Thymus (tissue), 11 donors: ENCODE measurements around the gene TRPT1. TPM values are rescaled to one million over a fixed set of nuclear protein-coding genes. Genes with fewer than 3 reads are reported as not detected.

Experiments used
- DNase-seq, 9 donors: peaks; one replicate each; pipeline ENCODE4 v3.0.0-alpha.2; 2013; ENCODE audit warnings: low spot score in 9 of 9, low read depth in 6 of 9, missing footprints in 1 of 9
- H3K27ac ChIP-seq, 2 donors: one replicate each; pipeline ENCODE4 v1.5.1; 2013; ENCODE audit warnings: control low read depth in 1 of 2, low read depth in 1 of 2, low read length in 1 of 2, mild to moderate bottlenecking in 1 of 2, moderate library complexity in 1 of 2
- H3K27me3 ChIP-seq, 2 donors: one replicate each; pipeline ENCODE4 v1.5.1; 2013; ENCODE audit warnings: low read length in 1 of 2; ENCODE audit not compliant: control insufficient read depth in 2 of 2, insufficient read depth in 1 of 2
- H3K36me3 ChIP-seq, 2 donors: one replicate each; pipeline ENCODE4 v1.5.1; 2013; ENCODE audit warnings: low read length in 1 of 2, mild to moderate bottlenecking in 1 of 2, moderate library complexity in 1 of 2; ENCODE audit not compliant: control insufficient read depth in 2 of 2, insufficient read depth in 2 of 2
- H3K4me1 ChIP-seq, 2 donors: one replicate each; pipeline ENCODE4 v1.5.1; 2013; ENCODE audit warnings: low read length in 2 of 2; ENCODE audit not compliant: control insufficient read depth in 2 of 2, insufficient read depth in 2 of 2
- H3K4me3 ChIP-seq, 2 donors: one replicate each; pipeline ENCODE4 v1.5.1; 2013; ENCODE audit warnings: low read length in 2 of 2, control low read depth in 1 of 2, mild to moderate bottlenecking in 1 of 2
- H3K9me3 ChIP-seq, 2 donors: one replicate each; pipeline ENCODE4 v1.5.1; 2013; ENCODE audit warnings: low read length in 1 of 2, mild to moderate bottlenecking in 1 of 2; ENCODE audit not compliant: control insufficient read depth in 2 of 2, insufficient read depth in 1 of 2
- WGBS: extraction: QIAGEN DNeasy Blood & Tissue Kit; methylation state at CpG from one replicate; pipeline ENCODE4 v1.1.7; 2013; 5-methylcytosine and 5-hydroxymethylcytosine counted together
- polyA plus RNA-seq: library from polyadenylated mRNA; stranded (reverse); fragments of 200-250 nt; gene quantifications from one replicate; pipeline ENCODE4 v1.2.3, GENCODE V29; 2013
- total RNA-seq: library from RNA; stranded (reverse); fragments of 120-200 nt; gene quantifications from one replicate; pipeline ENCODE4 v1.2.4, GENCODE V29; 2013
- donor health status: healthy.

The TRPT1 gene
- total and polyA plus RNA-seq, 2 donors = 45.1 to 66.7 TPM

- H3K4me1 ChIP-seq = peaks cover 27 to 61% of the 10 kb centered on the region in 2 donors
- no peak for DNase-seq
- 90% methylated on average over 3 of the region's 3 CpGs for WGBS
- peaks cover 0 to 11% of the 10 kb centered on the region in 2 donors for H3K9me3 ChIP-seq
- H3K4me3 ChIP-seq = peak overlapping the region; percentile 69 to 89
- H3K27me3 ChIP-seq = peaks cover 0 to 5% of the 10 kb centered on the region in 2 donors
- H3K27ac ChIP-seq = peak overlapping the region; percentile 83 to 89
- H3K36me3 ChIP-seq = peaks cover 16 to 22% of the 10 kb centered on the region in 2 donors
Measured at GRCh38 chr11:64227405-64227956, 1.5 kb upstream of the TRPT1 start.

DNA sequence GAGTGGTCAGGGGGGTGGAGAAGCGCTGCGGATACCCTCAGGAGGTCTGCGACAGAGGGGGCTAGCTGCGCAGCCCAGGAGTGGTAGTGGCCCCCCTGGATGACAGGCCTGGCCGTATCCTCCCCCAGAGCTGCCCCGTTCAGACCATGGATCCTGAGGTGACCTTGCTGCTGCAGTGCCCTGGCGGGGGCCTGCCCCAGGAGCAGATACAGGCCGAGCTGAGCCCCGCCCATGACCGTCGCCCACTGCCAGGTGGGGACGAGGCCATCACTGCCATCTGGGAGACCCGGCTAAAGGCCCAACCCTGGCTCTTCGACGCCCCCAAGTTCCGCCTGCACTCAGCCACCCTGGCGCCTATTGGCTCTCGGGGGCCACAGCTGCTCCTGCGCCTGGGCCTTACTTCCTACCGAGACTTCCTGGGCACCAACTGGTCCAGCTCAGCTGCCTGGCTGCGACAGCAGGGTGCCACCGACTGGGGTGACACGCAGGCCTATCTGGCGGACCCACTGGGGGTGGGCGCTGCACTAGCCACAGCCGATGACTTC, 593 bp upstream of the TRPT1 start:
- 2% methylated on average over 26 of the region's 26 CpGs for WGBS
- peaks cover 27 to 52% of the 10 kb centered on the region in 2 donors for H3K4me1 ChIP-seq
- H3K27ac ChIP-seq = peak overlapping the region; percentile 83 to 89
- peak overlapping the region; percentile 69 to 89 for H3K4me3 ChIP-seq
- peaks cover 0 to 5% of the 10 kb centered on the region in 2 donors for H3K27me3 ChIP-seq
- H3K9me3 ChIP-seq = peaks cover 0 to 11% of the 10 kb centered on the region in 2 donors
- peak in 4 of 9 donors; percentile 46 to 77 (median 61) for DNase-seq
- H3K36me3 ChIP-seq = peaks cover 21 to 24% of the 10 kb centered on the region in 2 donors

- H3K27ac ChIP-seq = peak overlapping the region; percentile 83
- no peak for DNase-seq
Measured at GRCh38 chr11:64224891-64225607, 937 bp downstream of the TRPT1 start.

DNA sequence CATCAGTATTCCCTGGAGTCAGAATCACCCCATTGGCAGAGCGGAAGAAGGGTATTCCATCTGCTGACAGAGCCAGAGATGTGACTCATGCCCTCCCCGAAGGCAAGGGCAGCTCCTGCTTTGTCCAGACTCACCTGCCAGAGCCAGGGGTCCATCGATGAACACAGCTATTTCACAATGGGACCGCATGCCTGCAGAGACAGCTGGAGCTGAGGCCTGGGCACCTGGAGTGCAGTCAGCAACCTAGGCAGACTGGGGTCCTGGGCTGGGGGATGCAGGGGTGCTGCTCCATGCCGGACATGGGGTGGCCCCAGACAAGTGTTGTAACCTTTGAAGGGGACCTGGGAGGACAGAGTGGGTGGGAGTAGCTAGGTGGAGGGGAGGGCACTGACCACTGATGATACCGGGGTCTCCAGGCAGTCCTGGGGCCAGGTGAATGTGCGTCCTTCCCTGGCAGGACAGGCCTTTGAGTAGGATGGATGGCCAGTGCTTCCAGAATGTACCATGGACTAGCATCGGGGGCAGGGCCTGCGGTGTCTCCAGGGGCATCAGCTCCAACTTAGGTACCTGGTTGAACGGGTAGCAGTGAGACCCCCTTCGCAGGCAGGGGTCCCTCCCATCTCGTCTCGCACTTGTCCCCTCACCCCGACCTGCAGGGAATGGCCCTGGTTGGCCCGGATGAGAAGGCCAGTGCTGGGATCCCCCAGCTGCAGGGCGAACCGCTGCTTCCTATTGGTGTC, 1.7 kb downstream of the TRPT1 start:
- Histone ChIP-seq H3K36me3 (peaks cover 42 to 45% of the 10 kb centered on the region in 2 donors), H3K9me3 (peaks cover 0 to 6% of the 10 kb centered on the region in 2 donors), H3K27ac (no peak overlapping the region), H3K27me3 (no peaks in the 10 kb centered on the region), H3K4me3 (no peak overlapping the region), H3K4me1 (peaks cover 16 to 31% of the 10 kb centered on the region in 2 donors)
- DNase-seq = no peak
- 97% methylated on average over 17 of the region's 17 CpGs for WGBS

More at GRCh38 chr11:64224891-64225607, 937 bp downstream of the TRPT1 start:
- Histone ChIP-seq H3K4me3 (peak overlapping the region; percentile 69 to 89), H3K4me1 (peaks cover 23 to 38% of the 10 kb centered on the region in 2 donors), H3K27me3 (no peaks in the 10 kb centered on the region), H3K36me3 (peaks cover 35 to 37% of the 10 kb centered on the region in 2 donors), H3K9me3 (peaks cover 0 to 6% of the 10 kb centered on the region in 2 donors)
- 77% methylated on average over 22 of the region's 22 CpGs for WGBS

GRCh38 chr11:64223001-64223651, 2.9 kb downstream of the TRPT1 start:
- 94% methylated on average over 24 of the region's 24 CpGs for WGBS
- H3K9me3 ChIP-seq = peaks cover 0 to 6% of the 10 kb centered on the region in 2 donors
- DNase-seq = no peak
- peaks cover 12 to 27% of the 10 kb centered on the region in 2 donors for H3K4me1 ChIP-seq
- H3K4me3 ChIP-seq = no peak overlapping the region
- peaks cover 52 to 53% of the 10 kb centered on the region in 2 donors for H3K36me3 ChIP-seq
- H3K27me3 ChIP-seq = no peaks in the 10 kb centered on the region
- no peak overlapping the region for H3K27ac ChIP-seq

DNA sequence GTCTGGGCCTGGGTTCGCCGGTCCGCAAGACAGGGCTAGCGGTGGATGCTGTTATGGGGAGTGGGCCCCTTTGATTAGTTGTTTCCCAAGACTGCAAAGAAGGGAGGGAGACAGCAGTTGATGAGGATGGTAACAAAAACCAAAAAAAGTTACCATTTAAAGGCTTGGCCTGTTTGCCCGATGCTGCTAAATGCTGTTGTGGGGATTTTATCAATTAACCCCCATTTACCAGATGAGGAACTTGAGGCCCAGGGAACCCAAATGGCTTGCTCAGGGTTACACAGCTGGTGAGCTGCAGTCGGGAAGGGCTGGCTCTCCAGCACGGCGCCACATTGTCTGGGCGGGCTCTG, 3.4 kb downstream of the TRPT1 start:
- H3K4me1 ChIP-seq = peaks cover 12 to 26% of the 10 kb centered on the region in 2 donors
- WGBS = 93% methylated on average over 9 of the region's 9 CpGs
- H3K4me3 ChIP-seq = no peak overlapping the region
- no peaks in the 10 kb centered on the region for H3K27me3 ChIP-seq
- peaks cover 0 to 6% of the 10 kb centered on the region in 2 donors for H3K9me3 ChIP-seq
- DNase-seq = no peak
- peaks cover 52 to 55% of the 10 kb centered on the region in 2 donors for H3K36me3 ChIP-seq
- H3K27ac ChIP-seq = no peak overlapping the region

DNA sequence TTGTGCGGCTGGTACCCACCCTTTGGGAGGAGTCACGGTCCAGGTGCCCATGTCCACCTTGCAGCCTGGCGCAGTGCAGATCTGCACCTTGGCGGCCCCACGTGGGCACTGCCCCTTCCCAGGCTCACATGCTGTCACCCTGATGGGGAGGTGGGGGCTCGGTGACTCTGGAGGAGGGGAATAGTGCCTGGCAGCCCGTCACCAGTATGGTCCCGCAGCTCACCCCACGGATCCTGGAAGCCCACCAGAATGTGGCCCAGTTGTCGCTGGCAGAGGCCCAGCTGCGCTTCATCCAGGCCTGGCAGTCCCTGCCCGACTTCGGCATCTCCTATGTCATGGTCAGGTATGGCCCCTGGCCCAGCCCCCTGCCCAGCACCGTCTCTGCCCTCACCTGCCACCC, 5.2 kb downstream of the TRPT1 start:
- 98% methylated on average over 14 of the region's 14 CpGs for WGBS
- H3K4me3 ChIP-seq = no peak overlapping the region

DNA sequence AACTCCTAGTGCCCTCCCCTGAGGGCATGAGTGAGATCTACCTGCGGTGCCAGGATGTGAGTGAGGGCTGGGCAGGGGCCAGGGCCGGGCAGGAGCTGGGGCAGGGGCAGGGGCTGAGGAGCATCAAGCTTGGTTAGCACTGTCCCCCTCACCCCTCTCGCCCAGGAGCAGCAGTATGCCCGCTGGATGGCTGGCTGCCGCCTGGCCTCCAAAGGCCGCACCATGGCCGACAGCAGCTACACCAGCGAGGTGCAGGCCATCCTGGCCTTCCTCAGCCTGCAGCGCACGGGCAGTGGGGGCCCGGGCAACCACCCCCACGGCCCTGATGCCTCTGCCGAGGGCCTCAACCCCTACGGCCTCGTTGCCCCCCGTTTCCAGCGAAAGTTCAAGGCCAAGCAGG, 5.7 kb downstream of the TRPT1 start:
- no peak for DNase-seq
- peaks cover 62 to 70% of the 10 kb centered on the region in 2 donors for H3K36me3 ChIP-seq
- over 99% methylated on average over 17 of the region's 17 CpGs for WGBS
- no peak overlapping the region for H3K27ac ChIP-seq
- H3K4me3 ChIP-seq = no peak overlapping the region
- no peaks in the 10 kb centered on the region for H3K9me3 ChIP-seq
- H3K27me3 ChIP-seq = no peaks in the 10 kb centered on the region
- peaks cover 2 to 7% of the 10 kb centered on the region in 2 donors for H3K4me1 ChIP-seq

More for the DNA sequence above, 5.2 kb downstream of the TRPT1 start:
- H3K4me1 ChIP-seq = peaks cover 3 to 12% of the 10 kb centered on the region in 2 donors
- no peaks in the 10 kb centered on the region for H3K9me3 ChIP-seq
- peaks cover 57 to 66% of the 10 kb centered on the region in 2 donors for H3K36me3 ChIP-seq
- no peaks in the 10 kb centered on the region for H3K27me3 ChIP-seq
- H3K27ac ChIP-seq = no peak overlapping the region
- no peak for DNase-seq
